Heart left ventricle (tissue), 16 donors: ENCODE results near the gene ZEB2. TPM values are rescaled to one million over a fixed set of nuclear protein-coding genes. Genes with fewer than 3 reads are reported as not detected.

Experiments
- ATAC-seq, 4 donors: fragments of 200-7000 bp; cut with Tn5 transposase; one replicate each; pipeline ENCODE4 v1.9.1; 2020 to 2022; ENCODE audit warnings: moderate library complexity in 4 of 4, mild to moderate bottlenecking in 3 of 4, moderate number of reproducible peaks in 1 of 4
- DNase-seq, 5 donors: peaks; one replicate each; pipeline ENCODE4 v3.0.0-alpha.2; 2020
- H3K27ac ChIP-seq, 12 donors: fragments of 200-600 bp; sonication (generic) in 4 of 12; one replicate each; pipeline versions ENCODE4 v1.5.0 to v1.8.0; 2016 to 2022; ENCODE audit warnings: mild to moderate bottlenecking in 2 of 12
- H3K27me3 ChIP-seq, 9 donors: fragments of 200-600 bp; sonication (generic) in 2 of 9; one replicate each; pipeline versions ENCODE4 v1.5.1 to v1.8.0; 2016 to 2022; ENCODE audit warnings: mild to moderate bottlenecking in 3 of 9
- H3K36me3 ChIP-seq, 9 donors: fragments of 200-600 bp; sonication (generic) in 2 of 9; one replicate each; pipeline versions ENCODE4 v1.5.0 to v1.8.0; 2018 to 2022; ENCODE audit warnings: mild to moderate bottlenecking in 2 of 9
- H3K4me1 ChIP-seq, 12 donors: fragments of 200-600 bp; sonication (generic) in 4 of 12; one replicate each; pipeline versions ENCODE4 v1.5.0 to v1.8.0; 2016 to 2022; ENCODE audit warnings: mild to moderate bottlenecking in 3 of 12
- H3K4me3 ChIP-seq, 12 donors: fragments of 200-600 bp; sonication (generic) in 4 of 12; one replicate each; pipeline versions ENCODE4 v1.5.0 to v1.8.0; 2017 to 2022; ENCODE audit warnings: mild to moderate bottlenecking in 9 of 12, moderate library complexity in 4 of 12
- H3K9me3 ChIP-seq, 12 donors: fragments of 200-600 bp; sonication (generic) in 4 of 12; one replicate each; pipeline versions ENCODE4 v1.5.0 to v1.8.0; 2016 to 2022; ENCODE audit warnings: mild to moderate bottlenecking in 1 of 12
- CTCF ChIP-seq, 12 donors: fragments of 200-600 bp; sonication (generic) in 4 of 12; IDR thresholded peaks; one replicate each; pipeline versions ENCODE4 v1.5.0 to v1.8.0; 2018 to 2022; ENCODE audit warnings: antibody characterized with exemption in 12 of 12, mild to moderate bottlenecking in 5 of 12
- POLR2A ChIP-seq, 2 donors: fragments of 450-650 bp; IDR thresholded peaks; one replicate each; pipeline ENCODE4 v1.6.1; 2017; ENCODE audit warnings: antibody characterized with exemption in 2 of 2, mild to moderate bottlenecking in 2 of 2, moderate library complexity in 2 of 2
- WGBS, 4 donors: extraction: QIAGEN DNeasy Blood & Tissue Kit in 2 of 4; methylation state at CpG; one replicate each; pipeline versions ENCODE4 v1.1.5 to v1.1.7; 2013 to 2018; 5-methylcytosine and 5-hydroxymethylcytosine counted together
- intact Hi-C, 10 donors: fragments of 100-400 bp; cut with DNase I; formaldehyde crosslinking; loops; one replicate each; pipeline versions ENCODE4 v1.11.1 to v1.14.2; 2022
- polyA plus RNA-seq, 2 donors: library from polyadenylated mRNA; stranded (reverse); fragments of 200-250 nt; gene quantifications; one replicate each; pipeline ENCODE4 v1.2.3, GENCODE V29; 2013
- total RNA-seq, 9 donors: library from RNA; depleted of rRNA in 2 of 9; stranded (reverse); fragments of >200 nt in 2 of 9; fragmentation: NEBNext Ultra II Directional in 3 of 9; extraction: Animal tissue kit (Norgen Biotek cat#: 25700) in 3 of 9; gene quantifications; one replicate each; pipeline versions ENCODE4 v1.1.0 to v1.2.4, GENCODE V29; 2016 to 2023
- donor health status: ischemic (EF 13 %, LVEDD 7.1; RV severe dilation, severe dysfunction).
- donor health status: healthy with polysubstance abuse.
- donor health status: DM: no; HTN: yes; CAD: no.
- donor health status: DM: no; HTN: no; CAD: no.
- donor health status: ischemic (EF 25% LVEDD 6.9; RV normal size, moderate dysfunction).
- donor health status: ischemic (EF 25% LVEDD 5.7; RV mildly dilated, moderate dysfunction).
- donor health status: healthy.
- donor health status: DM: yes; HTN: yes; CAD: no.
- donor health status: ischemic (EF 35%, LVEDD 5.7; RV mildly dilated, moderate dysfunction).
- donor health status: nonischemic (EF 11% LVEDD 7.7; RV severe dilation, severe dysfunction).
- donor health status: DM: yes; HTN: yes; CAD: no.
- donor health status: PGD.
- donor health status: ischemic (EF 29% LVEDD 5.4; RV normal size, mild dysfunction).
- donor health status: nonischemic (EF 23%, LVEDD 6.1; RV moderate dilation, normal function).

The ZEB2 gene
- total and polyA plus RNA-seq, 11 donors = 23.1 to 168 (median 82.4) TPM

GRCh38 chr2:144376926-144377325 lies 143.0 kb downstream of the ZEB2 start:
- WGBS, 4 donors = 95 to 99% (median 97%) methylated on average over 2 of the region's 2 CpGs
- intact Hi-C loops = no loop called here
- peaks cover 0 to 67% (median 6%) of the 10 kb centered on the region in 12 donors for H3K4me1 ChIP-seq
- DNase-seq = no peak
- H3K4me3 ChIP-seq = no peak overlapping the region
- H3K9me3 ChIP-seq = no peaks in the 10 kb centered on the region
- H3K36me3 ChIP-seq = no peaks in the 10 kb centered on the region
- H3K27ac ChIP-seq = no peak overlapping the region
- no peaks in the 10 kb centered on the region for H3K27me3 ChIP-seq
- no peak for ATAC-seq
- TF ChIP-seq POLR2A (IDR thresholded peaks at IDR 0.05) (no peak), CTCF (IDR thresholded peaks at IDR 0.05) (no peak)

- ATAC-seq = no peak
- no peak for DNase-seq
Observed at GRCh38 chr2:144376460-144376859, 143.5 kb downstream of the ZEB2 start.

GRCh38 chr2:144374163-144374661 lies 145.7 kb downstream of the ZEB2 start:
- Histone ChIP-seq H3K4me3 (no peak overlapping the region), H3K36me3 (no peaks in the 10 kb centered on the region), H3K9me3 (no peaks in the 10 kb centered on the region), H3K27ac (no peak overlapping the region), H3K4me1 (peaks cover 0 to 66% (median 6%) of the 10 kb centered on the region in 12 donors), H3K27me3 (no peaks in the 10 kb centered on the region)
- TF ChIP-seq POLR2A (IDR thresholded peaks at IDR 0.05) (no peak), CTCF (IDR thresholded peaks at IDR 0.05) (no peak)
- ATAC-seq (no peak), DNase-seq (no peak)
- intact Hi-C loops = no loop called here
- WGBS, 4 donors = 49 to 56% (median 52%) methylated on average over 6 of the region's 6 CpGs

More at GRCh38 chr2:144376460-144376859, 143.5 kb downstream of the ZEB2 start:
- 70 to 93% (median 83%) methylated on average over 2 of the region's 2 CpGs for WGBS, 4 donors
- H3K27me3 ChIP-seq = no peaks in the 10 kb centered on the region
- no peak overlapping the region for H3K27ac ChIP-seq
- TF ChIP-seq POLR2A (IDR thresholded peaks at IDR 0.05) (no peak), CTCF (IDR thresholded peaks at IDR 0.05) (no peak)
- no peak overlapping the region for H3K4me3 ChIP-seq
- H3K9me3 ChIP-seq = no peaks in the 10 kb centered on the region
- H3K36me3 ChIP-seq = no peaks in the 10 kb centered on the region
- H3K4me1 ChIP-seq = peaks cover 0 to 72% (median 6%) of the 10 kb centered on the region in 12 donors
- intact Hi-C loops = no loop called here

GRCh38 chr2:144372410-144373080 lies 147.4 kb downstream of the ZEB2 start:
- 40 to 65% (median 55%) methylated on average over 10 of the region's 10 CpGs for WGBS, 4 donors
- Histone ChIP-seq H3K27me3 (no peaks in the 10 kb centered on the region), H3K9me3 (no peaks in the 10 kb centered on the region), H3K4me1 (peaks cover 0 to 58% (median 6%) of the 10 kb centered on the region in 12 donors), H3K36me3 (no peaks in the 10 kb centered on the region), H3K4me3 (peak overlapping the region in 6 of 12 donors; percentile 12 to 35 (median 16)), H3K27ac (peak overlapping the region in 6 of 12 donors; percentile 19 to 44 (median 26))
- intact Hi-C loops = no loop called here
- ATAC-seq = peak in 3 of 4 donors; percentile 54 to 58 (median 58)
- peak in 1 of 5 donors; percentile 46 for DNase-seq
- TF ChIP-seq POLR2A (IDR thresholded peaks at IDR 0.05) (no peak), CTCF (IDR thresholded peaks at IDR 0.05) (no peak)
